Measurements from ENCODE around the gene MRPS12.
A peak's percentile ranks its signal among the peaks of the same experiment; 100 is the strongest.

DNA sequence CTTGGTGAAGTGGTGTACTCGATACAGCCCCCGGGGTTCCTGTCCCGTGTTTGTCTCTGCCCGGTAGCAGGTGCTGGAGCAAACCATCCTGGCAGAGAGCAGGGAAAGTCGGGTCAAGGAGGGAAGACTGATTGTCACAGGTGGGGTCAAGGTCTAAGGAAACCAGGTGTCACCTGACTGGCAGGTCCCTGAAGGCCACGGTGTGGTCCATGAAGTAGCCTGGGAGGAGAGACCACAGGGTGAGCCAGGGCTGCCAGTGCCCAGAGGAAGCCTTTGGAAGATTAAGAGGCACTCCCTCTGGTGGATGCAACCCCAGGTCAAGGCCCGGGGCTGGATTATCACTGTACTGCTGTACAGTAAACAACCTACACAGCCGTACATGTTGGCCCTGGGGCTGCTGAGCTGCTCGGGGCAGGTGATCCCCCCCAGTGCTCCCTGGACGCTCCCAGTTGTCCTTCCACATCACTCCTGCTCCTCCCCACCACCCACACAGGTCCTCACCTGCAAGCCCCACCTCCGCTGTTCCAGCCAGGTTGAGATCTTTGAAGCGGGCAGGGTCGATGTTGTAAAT, 12.7 kb upstream of the MRPS12 start:
- TF ChIP-seq EP300 (IDR thresholded peaks at IDR 0.05) = no peak
- TF ChIP-seq RFX5 (IDR thresholded peaks at IDR 0.05) = no peak
- TF ChIP-seq, protein P1, sequence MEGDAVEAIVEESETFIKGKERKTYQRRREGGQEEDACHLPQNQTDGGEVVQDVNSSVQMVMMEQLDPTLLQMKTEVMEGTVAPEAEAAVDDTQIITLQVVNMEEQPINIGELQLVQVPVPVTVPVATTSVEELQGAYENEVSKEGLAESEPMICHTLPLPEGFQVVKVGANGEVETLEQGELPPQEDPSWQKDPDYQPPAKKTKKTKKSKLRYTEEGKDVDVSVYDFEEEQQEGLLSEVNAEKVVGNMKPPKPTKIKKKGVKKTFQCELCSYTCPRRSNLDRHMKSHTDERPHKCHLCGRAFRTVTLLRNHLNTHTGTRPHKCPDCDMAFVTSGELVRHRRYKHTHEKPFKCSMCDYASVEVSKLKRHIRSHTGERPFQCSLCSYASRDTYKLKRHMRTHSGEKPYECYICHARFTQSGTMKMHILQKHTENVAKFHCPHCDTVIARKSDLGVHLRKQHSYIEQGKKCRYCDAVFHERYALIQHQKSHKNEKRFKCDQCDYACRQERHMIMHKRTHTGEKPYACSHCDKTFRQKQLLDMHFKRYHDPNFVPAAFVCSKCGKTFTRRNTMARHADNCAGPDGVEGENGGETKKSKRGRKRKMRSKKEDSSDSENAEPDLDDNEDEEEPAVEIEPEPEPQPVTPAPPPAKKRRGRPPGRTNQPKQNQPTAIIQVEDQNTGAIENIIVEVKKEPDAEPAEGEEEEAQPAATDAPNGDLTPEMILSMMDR (IDR thresholded peaks at IDR 0.05) = peak; percentile 49
- TF ChIP-seq KDM5A (IDR thresholded peaks at IDR 0.05) = no peak
- no peak for TF ChIP-seq SREBF2 (IDR thresholded peaks at IDR 0.05)
- no peak for TF ChIP-seq HOXB13 (CRISPR knock-in tag; IDR thresholded peaks at IDR 0.05; ENCODE audit: low read depth)
- TF ChIP-seq, protein P2, sequence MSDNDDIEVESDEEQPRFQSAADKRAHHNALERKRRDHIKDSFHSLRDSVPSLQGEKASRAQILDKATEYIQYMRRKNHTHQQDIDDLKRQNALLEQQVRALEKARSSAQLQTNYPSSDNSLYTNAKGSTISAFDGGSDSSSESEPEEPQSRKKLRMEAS (IDR thresholded peaks at IDR 0.05) = no peak
- no peak for TF ChIP-seq BHLHE40 (IDR thresholded peaks at IDR 0.05; ENCODE audit: low read depth, low read length)
